HepG2 (cell line): ENCODE data around the gene GLRX5. TPM values are rescaled to one million over a fixed set of nuclear protein-coding genes. Genes with fewer than 3 reads are reported as not detected.
A peak's percentile ranks its signal among the peaks of the same experiment; 100 is the strongest.

Experiments used
- ATAD3A ChIP-seq: sonication (generic); formaldehyde crosslinking; IDR thresholded peaks from 2 replicates; pipeline ENCODE4 v1.4.0; 2020; ENCODE audit warnings: missing genetic modification reagents
- FOXJ3 ChIP-seq: sonication (generic); formaldehyde crosslinking; IDR thresholded peaks from 2 replicates; pipeline ENCODE4 v1.4.0; 2020; ENCODE audit warnings: missing genetic modification reagents, mild to moderate bottlenecking, borderline replicate concordance
- HHEX ChIP-seq: IDR thresholded peaks from 2 replicates; pipeline ENCODE4 v1.6.1; 2016; ENCODE audit warnings: control low read depth
- RBAK ChIP-seq: sonication (generic); formaldehyde crosslinking; IDR thresholded peaks from 2 replicates; pipeline ENCODE4 v1.5.1; 2020; ENCODE audit warnings: mild to moderate bottlenecking, missing genetic modification reagents
- YEATS4 ChIP-seq: sonication (generic); formaldehyde crosslinking; IDR thresholded peaks from 2 replicates; pipeline ENCODE4 v1.4.0; 2020; ENCODE audit warnings: missing genetic modification reagents, borderline replicate concordance
- ZNF264 ChIP-seq: sonication (generic); formaldehyde crosslinking; IDR thresholded peaks from 2 replicates; pipeline ENCODE4 v1.4.0; 2020; ENCODE audit warnings: missing genetic modification reagents
- ZNF777 ChIP-seq: sonication (generic); formaldehyde crosslinking; IDR thresholded peaks from 2 replicates; pipeline ENCODE4 v1.4.0; 2020; ENCODE audit warnings: missing genetic modification reagents
- polyA plus RNA-seq, 8 experiments: library from polyadenylated mRNA; depleted of rRNA in 3 of 8; stranded (reverse) in 7 of 8; unstranded in 1 of 8; fragments of >200 nt; fragmentation: Illumina TruSeq in 4 of 8; extraction: Trizol in 4 of 8; gene quantifications; 2 replicates each; pipeline versions ENCODE4 v1.2.1 to v1.2.3, GENCODE V29; 2011 to 2016; ENCODE audit warnings: low read depth in 4 of 8, missing spikeins in 1 of 8, mixed read lengths in 1 of 8; ENCODE audit not compliant: insufficient read depth in 1 of 8
- total RNA-seq, 5 experiments: library from RNA; depleted of rRNA; stranded (reverse); fragments of >200 nt; fragmentation: Illumina TruSeq; extraction: Trizol; gene quantifications; 2 replicates each; pipeline ENCODE4 v1.2.3, GENCODE V29; 2016; ENCODE audit warnings: low read depth in 1 of 5
- TF ChIP-seq, protein P1 (sequence below): sonication (generic); formaldehyde crosslinking; IDR thresholded peaks from one replicate; pipeline ENCODE4 v1.5.1; 2020; ENCODE audit warnings: mild to moderate bottlenecking, missing genetic modification reagents; ENCODE audit errors: not compliant biosample characterization
- TF ChIP-seq, protein P2 (sequence below): conservative IDR thresholded peaks from 2 replicates; pipeline ENCODE4 v1.6.1; 2018; ENCODE audit warnings: missing genetic modification reagents
- TF ChIP-seq, protein P3 (sequence below): sonication (generic); formaldehyde crosslinking; IDR thresholded peaks from 2 replicates; pipeline ENCODE4 v1.4.0; 2020; ENCODE audit warnings: missing genetic modification reagents, borderline replicate concordance
- TF ChIP-seq, protein P4 (sequence below): sonication (generic); formaldehyde crosslinking; IDR thresholded peaks from 2 replicates; pipeline ENCODE4 v1.4.0; 2020; ENCODE audit warnings: mild to moderate bottlenecking, missing genetic modification reagents, borderline replicate concordance
- TF ChIP-seq, protein P5 (sequence below): sonication (generic); formaldehyde crosslinking; IDR thresholded peaks from 2 replicates; pipeline ENCODE4 v1.5.0; 2020; ENCODE audit warnings: missing genetic modification reagents
- TF ChIP-seq, protein P6 (sequence below): sonication (generic); formaldehyde crosslinking; IDR thresholded peaks from 2 replicates; pipeline ENCODE4 v1.8.1; 2022; ENCODE audit warnings: mild to moderate bottlenecking, missing genetic modification reagents

The GLRX5 gene
- total and polyA plus RNA-seq, 2 of the 13 experiments (the other 11 are each of a cell fraction or from before 2014, with no cell fraction given) = 122 to 146 TPM

DNA sequence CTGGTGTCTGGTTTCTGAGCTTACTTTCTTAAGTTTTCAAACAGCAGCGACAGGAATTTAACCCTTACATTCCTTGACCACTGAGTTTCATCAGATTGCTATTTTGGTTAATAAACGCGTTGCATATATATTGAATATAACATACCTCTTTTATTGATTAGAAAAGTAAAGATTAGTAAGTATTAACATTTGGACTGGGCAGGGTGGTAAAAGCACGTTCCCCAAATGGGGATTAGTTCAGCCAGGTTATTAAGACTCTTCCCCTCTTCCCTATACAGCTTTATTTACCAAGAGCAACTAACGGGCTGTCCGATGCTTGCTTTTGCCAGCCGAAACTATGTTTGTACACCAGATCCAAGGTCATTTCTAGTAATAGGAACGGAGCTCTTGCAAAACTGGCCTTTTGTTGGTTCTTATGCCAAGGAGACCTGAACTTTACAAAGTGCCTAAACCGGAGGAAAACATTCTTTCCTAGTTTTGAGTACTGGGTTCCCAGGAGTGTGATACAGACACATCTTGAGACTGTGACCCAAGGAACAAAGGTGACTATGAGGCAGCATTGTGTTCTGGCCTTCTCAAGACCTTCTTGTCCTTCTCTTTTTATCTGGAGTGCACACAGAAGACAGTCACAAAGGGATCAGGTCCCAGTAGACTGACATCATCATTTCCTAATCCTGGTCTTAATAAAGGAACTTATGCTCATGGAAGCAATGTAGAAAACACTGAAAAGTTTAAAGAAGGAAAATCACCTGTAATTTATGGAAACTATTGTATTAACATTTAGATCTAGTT is 2.6 kb downstream of the GLRX5 start (continued):
- TF ChIP-seq, protein P1, sequence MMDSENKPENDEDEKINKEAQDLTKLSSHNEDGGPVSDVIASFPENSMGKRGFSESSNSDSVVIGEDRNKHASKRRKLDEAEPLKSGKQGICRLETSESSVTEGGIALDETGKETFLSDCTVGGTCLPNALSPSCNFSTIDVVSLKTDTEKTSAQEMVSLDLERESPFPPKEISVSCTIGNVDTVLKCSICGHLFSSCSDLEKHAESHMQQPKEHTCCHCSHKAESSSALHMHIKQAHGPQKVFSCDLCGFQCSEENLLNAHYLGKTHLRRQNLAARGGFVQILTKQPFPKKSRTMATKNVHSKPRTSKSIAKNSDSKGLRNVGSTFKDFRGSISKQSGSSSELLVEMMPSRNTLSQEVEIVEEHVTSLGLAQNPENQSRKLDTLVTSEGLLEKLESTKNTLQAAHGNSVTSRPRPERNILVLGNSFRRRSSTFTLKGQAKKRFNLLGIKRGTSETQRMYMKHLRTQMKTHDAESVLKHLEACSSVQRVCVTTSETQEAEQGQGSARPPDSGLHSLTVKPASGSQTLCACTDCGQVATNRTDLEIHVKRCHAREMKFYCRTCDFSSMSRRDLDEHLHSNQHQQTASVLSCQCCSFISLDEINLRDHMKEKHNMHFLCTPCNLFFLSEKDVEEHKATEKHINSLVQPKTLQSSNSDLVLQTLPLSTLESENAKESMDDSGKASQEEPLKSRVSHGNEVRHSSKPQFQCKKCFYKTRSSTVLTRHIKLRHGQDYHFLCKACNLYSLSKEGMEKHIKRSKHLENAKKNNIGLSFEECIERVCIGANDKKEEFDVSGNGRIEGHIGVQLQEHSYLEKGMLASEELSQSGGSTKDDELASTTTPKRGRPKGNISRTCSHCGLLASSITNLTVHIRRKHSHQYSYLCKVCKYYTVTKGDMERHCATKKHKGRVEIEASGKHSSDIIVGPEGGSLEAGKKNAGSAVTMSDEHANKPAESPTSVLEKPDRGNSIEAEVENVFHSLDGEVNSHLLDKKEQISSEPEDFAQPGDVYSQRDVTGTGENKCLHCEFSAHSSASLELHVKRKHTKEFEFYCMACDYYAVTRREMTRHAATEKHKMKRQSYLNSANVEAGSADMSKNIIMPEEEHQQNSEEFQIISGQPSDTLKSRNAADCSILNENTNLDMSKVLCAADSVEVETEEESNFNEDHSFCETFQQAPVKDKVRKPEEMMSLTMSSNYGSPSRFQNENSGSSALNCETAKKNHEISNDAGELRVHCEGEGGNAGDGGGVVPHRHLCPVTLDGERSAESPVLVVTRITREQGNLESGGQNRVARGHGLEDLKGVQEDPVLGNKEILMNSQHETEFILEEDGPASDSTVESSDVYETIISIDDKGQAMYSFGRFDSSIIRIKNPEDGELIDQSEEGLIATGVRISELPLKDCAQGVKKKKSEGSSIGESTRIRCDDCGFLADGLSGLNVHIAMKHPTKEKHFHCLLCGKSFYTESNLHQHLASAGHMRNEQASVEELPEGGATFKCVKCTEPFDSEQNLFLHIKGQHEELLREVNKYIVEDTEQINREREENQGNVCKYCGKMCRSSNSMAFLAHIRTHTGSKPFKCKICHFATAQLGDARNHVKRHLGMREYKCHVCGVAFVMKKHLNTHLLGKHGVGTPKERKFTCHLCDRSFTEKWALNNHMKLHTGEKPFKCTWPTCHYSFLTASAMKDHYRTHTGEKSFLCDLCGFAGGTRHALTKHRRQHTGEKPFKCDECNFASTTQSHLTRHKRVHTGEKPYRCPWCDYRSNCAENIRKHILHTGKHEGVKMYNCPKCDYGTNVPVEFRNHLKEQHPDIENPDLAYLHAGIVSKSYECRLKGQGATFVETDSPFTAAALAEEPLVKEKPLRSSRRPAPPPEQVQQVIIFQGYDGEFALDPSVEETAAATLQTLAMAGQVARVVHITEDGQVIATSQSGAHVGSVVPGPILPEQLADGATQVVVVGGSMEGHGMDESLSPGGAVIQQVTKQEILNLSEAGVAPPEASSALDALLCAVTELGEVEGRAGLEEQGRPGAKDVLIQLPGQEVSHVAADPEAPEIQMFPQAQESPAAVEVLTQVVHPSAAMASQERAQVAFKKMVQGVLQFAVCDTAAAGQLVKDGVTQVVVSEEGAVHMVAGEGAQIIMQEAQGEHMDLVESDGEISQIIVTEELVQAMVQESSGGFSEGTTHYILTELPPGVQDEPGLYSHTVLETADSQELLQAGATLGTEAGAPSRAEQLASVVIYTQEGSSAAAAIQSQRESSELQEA (CRISPR knock-in tag) = no peak
- TF ChIP-seq YEATS4 (CRISPR knock-in tag) = peak; percentile 56; the same call in 1 of the 2 replicates
- peak; percentile 82; the same call in 1 of the 2 replicates for TF ChIP-seq FOXJ3 (CRISPR knock-in tag)
- TF ChIP-seq, protein P2, sequence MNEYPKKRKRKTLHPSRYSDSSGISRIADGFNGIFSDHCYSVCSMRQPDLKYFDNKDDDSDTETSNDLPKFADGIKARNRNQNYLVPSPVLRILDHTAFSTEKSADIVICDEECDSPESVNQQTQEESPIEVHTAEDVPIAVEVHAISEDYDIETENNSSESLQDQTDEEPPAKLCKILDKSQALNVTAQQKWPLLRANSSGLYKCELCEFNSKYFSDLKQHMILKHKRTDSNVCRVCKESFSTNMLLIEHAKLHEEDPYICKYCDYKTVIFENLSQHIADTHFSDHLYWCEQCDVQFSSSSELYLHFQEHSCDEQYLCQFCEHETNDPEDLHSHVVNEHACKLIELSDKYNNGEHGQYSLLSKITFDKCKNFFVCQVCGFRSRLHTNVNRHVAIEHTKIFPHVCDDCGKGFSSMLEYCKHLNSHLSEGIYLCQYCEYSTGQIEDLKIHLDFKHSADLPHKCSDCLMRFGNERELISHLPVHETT (CRISPR knock-in tag) = 0 out of 2 replicates have a peak, but pooled peaks have one; percentile 38
- TF ChIP-seq, protein P3, sequence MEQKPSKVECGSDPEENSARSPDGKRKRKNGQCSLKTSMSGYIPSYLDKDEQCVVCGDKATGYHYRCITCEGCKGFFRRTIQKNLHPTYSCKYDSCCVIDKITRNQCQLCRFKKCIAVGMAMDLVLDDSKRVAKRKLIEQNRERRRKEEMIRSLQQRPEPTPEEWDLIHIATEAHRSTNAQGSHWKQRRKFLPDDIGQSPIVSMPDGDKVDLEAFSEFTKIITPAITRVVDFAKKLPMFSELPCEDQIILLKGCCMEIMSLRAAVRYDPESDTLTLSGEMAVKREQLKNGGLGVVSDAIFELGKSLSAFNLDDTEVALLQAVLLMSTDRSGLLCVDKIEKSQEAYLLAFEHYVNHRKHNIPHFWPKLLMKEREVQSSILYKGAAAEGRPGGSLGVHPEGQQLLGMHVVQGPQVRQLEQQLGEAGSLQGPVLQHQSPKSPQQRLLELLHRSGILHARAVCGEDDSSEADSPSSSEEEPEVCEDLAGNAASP (CRISPR knock-in tag) = peak; percentile 85; the same call in 1 of the 2 replicates
- TF ChIP-seq HHEX (CRISPR knock-in tag) = peak; percentile 75
- TF ChIP-seq, protein P4, sequence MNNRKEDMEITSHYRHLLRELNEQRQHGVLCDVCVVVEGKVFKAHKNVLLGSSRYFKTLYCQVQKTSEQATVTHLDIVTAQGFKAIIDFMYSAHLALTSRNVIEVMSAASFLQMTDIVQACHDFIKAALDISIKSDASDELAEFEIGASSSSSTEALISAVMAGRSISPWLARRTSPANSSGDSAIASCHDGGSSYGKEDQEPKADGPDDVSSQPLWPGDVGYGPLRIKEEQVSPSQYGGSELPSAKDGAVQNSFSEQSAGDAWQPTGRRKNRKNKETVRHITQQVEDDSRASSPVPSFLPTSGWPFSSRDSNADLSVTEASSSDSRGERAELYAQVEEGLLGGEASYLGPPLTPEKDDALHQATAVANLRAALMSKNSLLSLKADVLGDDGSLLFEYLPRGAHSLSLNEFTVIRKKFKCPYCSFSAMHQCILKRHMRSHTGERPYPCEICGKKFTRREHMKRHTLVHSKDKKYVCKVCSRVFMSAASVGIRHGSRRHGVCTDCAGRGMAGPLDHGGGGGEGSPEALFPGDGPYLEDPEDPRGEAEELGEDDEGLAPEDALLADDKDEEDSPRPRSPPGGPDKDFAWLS = no peak
- TF ChIP-seq ATAD3A (CRISPR knock-in tag) = no peak
- TF ChIP-seq, protein P5, sequence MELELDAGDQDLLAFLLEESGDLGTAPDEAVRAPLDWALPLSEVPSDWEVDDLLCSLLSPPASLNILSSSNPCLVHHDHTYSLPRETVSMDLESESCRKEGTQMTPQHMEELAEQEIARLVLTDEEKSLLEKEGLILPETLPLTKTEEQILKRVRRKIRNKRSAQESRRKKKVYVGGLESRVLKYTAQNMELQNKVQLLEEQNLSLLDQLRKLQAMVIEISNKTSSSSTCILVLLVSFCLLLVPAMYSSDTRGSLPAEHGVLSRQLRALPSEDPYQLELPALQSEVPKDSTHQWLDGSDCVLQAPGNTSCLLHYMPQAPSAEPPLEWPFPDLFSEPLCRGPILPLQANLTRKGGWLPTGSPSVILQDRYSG (CRISPR knock-in tag) = no peak
- TF ChIP-seq ZNF264 = peak; percentile 86; the same call in 1 of the 2 replicates
- no peak for TF ChIP-seq RBAK (CRISPR knock-in tag)
- TF ChIP-seq ZNF777 (CRISPR knock-in tag) = no peak
- TF ChIP-seq, protein P6, sequence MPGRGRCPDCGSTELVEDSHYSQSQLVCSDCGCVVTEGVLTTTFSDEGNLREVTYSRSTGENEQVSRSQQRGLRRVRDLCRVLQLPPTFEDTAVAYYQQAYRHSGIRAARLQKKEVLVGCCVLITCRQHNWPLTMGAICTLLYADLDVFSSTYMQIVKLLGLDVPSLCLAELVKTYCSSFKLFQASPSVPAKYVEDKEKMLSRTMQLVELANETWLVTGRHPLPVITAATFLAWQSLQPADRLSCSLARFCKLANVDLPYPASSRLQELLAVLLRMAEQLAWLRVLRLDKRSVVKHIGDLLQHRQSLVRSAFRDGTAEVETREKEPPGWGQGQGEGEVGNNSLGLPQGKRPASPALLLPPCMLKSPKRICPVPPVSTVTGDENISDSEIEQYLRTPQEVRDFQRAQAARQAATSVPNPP (CRISPR knock-in tag) = no peak
